Medulla oblongata (tissue), 1 donor: ENCODE results near the gene DUSP22.

Experiments
- DNase-seq: peaks from one replicate; pipeline ENCODE4 v3.0.0-alpha.2; 2015; ENCODE audit errors: extremely low spot score

The DUSP22 gene

DNA sequence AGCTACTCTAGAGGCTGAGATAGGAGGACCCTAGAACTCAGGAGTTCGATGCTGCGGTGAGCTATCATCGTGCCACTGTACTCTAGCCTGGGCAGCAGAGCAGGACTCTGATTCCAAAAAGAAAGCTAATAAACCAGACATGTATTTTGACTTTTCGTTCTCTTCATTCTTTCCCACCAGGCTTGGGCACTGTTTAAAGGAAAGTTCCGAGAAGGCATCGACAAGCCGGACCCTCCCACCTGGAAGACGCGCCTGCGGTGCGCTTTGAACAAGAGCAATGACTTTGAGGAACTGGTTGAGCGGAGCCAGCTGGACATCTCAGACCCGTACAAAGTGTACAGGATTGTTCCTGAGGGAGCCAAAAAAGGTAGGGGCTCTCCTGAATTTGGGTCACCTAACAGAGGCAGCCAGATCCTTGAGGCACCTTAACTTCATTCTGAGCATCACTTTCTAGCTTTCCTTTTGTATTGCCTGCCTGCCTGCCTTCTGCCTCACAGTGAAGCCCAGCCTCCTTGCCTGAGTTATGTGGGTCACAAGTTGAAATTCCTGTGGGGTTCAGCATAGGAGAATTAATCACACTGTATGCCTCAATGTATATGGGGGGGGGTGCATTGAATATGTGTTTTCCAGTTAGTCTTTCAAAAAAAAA is 102.5 kb downstream of the DUSP22 start:
- DNase-seq, result no peak

DNA sequence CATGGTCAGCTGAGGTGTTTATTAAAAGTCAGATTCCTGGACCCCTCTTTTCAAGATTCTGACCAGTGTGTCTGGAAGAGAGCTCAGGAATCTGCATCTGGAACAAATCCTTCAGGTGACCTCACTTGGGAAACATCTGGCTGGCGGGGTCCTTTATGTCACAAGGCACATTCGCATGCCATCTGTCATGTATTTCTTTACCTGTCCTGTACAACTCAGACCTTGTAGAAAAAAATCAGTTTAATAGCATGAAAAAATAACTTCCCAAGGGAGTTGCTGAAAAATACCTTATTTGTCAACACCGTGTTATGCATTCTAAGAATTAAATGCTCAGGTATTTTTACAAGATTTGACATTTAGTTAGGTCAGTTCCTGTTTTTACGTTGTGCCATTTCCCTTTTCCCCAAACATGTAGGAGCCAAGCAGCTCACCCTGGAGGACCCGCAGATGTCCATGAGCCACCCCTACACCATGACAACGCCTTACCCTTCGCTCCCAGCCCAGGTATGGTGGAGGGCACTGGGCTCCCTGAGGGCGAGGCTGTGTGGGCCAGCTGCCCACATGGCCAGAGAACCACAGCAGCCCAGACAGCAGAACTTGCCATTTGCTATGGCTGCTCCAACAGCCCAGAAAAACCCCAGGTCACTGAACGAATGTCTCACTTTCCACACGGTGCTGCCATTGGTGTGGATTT is 103.3 kb downstream of the DUSP22 start:
- DNase-seq, result no peak

DNA sequence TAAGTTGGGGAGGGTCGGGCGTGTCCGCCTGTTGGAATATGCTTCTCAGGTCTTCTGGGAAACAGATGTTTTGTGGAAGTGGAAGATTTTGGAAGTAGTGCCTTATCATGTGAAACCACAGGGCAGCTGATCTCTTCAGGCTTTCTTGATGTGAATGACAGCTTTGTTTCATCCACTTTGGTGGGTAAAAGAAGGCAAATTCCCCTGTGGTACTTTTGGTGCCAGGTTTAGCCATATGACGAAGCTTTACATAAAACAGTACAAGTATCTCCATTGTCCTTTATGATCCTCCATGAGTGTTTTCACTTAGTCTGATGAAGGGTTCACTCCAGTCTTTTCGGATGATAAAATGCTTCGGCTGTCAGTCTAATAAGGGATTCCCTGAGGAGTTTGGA is 103.8 kb downstream of the DUSP22 start:
- DNase-seq, result no peak

DNA sequence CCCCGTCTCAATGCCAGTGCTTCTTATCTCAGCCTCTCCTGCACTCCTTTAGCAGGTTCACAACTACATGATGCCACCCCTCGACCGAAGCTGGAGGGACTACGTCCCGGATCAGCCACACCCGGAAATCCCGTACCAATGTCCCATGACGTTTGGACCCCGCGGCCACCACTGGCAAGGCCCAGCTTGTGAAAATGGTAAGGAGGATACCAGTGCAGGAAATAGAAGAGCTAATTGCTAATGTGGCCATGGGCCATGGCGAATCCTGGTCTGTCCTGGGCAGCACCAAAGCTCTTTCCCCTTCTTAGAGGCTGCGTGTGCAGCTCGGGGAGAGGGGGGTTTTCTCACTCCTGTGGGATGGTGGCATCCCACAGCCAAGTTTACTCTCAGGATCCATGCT is 104.8 kb downstream of the DUSP22 start:
- DNase-seq, result no peak

DNA sequence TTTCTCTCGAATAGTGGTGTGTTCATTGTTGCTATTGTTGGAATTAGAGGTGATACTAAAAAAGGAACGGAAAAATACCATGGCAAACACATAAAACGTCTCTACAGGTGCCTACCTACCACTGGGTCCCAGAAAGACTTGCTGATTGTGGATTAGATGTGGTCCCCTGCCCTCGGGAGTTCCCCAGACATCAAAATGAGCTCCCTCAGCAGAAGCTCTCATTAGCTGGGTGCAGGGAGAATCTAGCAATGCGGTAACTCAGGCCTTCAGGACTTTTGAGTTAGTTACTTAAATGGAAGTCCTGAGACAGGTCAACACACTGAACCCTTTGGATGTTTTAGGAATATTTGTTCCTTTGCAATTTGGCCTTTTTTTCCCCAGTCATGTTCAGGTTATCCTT is 105.3 kb downstream of the DUSP22 start:
- DNase-seq, result no peak

DNA sequence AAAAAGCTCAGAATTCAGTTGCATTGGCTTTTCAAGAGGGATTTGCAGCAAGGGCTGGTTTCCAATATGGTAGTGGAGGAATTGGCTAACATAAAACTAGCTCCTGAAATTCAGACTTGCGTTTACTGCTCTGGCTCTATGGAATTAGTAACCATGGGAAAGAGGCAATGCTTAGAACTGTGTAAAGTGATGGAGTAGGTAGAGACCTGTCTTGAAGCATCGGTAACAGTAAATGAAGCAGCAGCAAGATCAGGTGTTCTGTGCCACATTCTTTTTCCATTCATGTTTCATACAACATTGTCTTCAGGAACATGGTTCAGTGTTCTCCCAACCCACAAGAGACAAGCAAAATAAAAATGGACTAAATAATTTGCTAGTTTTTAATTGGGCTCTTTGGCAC is 105.8 kb downstream of the DUSP22 start:
- DNase-seq, result no peak

DNA sequence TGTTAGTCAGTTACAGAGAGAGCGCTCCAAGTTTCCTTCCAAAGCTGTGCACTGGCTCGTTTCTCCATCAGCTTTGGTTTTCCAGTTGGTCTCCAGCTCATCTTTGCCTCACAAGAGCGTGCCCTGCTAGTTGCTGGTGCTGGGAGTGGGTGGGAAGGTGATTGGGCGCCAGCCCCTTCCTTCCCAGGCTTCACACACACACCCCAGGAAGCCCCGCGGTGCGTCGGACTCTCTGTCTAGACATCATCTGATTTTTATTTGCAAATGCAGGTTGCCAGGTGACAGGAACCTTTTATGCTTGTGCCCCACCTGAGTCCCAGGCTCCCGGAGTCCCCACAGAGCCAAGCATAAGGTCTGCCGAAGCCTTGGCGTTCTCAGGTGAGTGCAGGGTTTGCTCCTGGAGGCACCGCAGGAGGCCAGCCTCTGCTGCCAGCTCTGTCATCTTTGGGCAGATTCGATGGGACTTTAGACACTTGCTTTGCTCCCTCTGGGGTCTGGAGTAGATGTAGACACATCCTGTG is 106.3 kb downstream of the DUSP22 start:
- DNase-seq, result no peak

DNA sequence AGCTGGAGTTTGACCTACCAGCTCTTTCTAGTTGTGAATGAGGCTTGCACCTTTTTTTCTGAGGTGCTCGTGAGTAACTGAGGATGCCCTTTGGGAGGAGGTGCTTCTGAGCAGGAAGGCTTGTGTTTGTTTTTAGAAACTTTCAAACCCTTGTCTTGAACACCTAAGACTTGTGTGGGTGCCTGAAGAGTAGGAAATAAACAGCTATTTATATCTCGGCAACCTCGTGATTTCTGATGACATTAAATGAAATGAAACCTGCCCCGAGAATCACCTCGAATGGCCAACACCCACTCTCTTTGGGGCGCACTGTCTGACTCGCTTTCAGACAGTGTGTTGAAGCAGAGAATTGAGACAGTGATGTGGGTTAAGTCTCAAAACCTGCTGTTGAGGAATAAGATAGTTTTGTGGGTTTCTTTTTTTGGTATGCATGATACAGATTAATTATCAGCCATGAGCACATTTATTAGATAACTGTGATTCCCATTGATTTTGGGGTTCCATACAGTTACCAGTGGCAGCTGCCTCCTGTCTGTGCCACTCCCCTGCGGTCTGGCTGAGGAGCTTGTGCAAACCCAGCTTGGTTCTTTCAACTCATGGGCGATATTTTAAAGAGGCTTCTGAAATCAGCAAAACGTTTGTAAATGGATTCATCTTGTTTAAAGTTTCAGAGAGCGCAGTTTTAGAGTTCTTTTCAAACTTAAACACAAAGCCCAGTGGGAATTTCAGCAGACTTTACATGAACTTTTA is 107.7 kb downstream of the DUSP22 start:
- no peak for DNase-seq

DNA sequence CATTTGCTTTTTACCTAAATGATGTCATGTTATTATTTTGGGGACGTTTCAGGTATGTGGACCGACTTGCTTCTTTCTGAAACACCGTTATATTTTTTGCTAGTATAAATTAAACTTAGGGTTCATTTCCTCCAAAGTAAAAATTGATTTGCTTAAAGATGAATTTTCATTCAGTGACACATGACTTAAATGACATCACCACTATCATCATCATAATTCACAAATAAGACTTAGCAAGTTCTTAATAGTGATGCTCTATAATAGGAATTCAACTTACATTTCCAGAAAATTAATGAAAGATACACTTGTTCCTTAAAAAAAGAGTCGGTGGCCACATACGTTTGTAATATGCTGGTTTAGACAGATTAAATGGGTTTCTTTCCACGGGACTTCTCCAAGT is 108.5 kb downstream of the DUSP22 start:
- no peak for DNase-seq
